SK-MEL-5 (cell line): ENCODE data around the gene EGFR. TPM values are rescaled to one million over a fixed set of nuclear protein-coding genes. Genes with fewer than 3 reads are reported as not detected.

ENCODE experiments used
- DNase-seq: peaks from one replicate; pipeline ENCODE4 v3.0.0-alpha.2; 2016; ENCODE audit warnings: low read depth, low spot score
- in situ Hi-C: cut with HindIII; loops from 2 replicates; pipeline ENCODE4 v1.10.0; 2016; ENCODE audit warnings: low sequenced_read_pairs, high pct_unique_total_duplicates, low pct_unique_long_range_greater_than_20kb
- total RNA-seq: library from RNA; depleted of rRNA; stranded (reverse); fragments of >200 nt; shearing (Covaris generic); gene quantifications from 2 replicates; pipeline ENCODE4 v1.2.3, GENCODE V29; 2014

Gene EGFR
- total RNA-seq, 1 experiment from 2014 or later, result 0.85 TPM

DNA sequence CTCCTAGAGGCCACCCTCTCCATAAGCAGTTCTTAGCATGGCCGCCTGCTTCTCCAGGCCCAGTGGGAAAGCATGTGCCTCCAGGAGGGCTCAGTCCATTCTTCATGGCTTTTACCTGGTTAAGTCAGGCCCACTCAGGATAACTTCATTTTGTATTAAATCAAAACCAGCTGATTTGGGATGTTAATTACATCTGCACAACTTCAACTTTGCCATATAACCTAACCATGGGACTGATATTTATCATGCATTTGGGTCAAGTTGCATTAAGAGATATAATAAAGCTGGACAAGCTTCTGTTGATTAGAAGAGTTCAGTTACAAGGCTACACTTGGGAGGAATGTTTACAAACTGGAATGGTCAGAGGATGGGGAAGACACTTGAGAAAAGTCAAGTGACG, 65.5 kb downstream of the EGFR start:
- DNase-seq, result no peak
- in situ Hi-C loops, result no loop called here

DNA sequence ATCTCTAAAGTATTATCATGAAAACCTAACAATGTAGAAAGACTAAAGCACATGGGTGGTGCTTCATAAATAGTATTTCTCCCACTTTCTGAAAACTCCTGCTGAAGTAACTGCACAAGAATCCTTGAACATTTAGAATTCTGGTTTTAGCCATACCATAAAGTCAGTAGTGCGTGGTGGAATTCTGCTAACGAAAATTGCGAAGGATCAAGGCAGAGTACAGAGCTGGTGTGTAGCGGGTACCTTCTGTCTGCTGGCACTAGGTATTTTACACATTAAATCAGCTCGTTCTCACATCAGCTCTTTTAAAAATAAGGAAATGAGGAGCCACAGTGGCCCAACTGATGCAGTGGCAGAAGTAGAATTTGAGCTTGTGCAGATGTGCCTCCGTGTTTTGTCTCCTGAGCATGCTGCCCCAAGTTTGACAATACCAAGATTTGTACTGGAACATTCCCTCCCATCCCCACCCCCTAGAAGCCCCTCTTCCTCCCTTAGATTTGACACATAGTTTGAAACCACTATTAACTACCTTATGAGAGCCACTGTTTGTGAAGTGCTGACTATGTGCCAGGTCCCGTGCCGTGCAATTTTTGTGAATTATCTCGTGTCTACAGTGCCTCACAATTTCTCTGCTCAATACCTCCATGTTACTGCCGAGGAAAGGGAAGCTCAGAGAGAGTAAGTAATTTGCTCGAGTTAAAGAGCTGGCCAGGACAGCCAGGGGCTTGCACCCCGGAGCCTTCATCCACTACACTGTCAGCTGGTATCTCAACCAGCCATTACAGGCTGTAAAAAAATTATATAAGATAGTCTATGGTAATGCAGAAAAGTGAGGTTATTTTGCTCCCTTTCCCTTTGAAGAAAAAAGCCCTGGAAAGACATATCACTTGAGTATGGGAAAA, 66.9 kb downstream of the EGFR start:
- no peak for DNase-seq
- in situ Hi-C loops, result no loop called here

DNA sequence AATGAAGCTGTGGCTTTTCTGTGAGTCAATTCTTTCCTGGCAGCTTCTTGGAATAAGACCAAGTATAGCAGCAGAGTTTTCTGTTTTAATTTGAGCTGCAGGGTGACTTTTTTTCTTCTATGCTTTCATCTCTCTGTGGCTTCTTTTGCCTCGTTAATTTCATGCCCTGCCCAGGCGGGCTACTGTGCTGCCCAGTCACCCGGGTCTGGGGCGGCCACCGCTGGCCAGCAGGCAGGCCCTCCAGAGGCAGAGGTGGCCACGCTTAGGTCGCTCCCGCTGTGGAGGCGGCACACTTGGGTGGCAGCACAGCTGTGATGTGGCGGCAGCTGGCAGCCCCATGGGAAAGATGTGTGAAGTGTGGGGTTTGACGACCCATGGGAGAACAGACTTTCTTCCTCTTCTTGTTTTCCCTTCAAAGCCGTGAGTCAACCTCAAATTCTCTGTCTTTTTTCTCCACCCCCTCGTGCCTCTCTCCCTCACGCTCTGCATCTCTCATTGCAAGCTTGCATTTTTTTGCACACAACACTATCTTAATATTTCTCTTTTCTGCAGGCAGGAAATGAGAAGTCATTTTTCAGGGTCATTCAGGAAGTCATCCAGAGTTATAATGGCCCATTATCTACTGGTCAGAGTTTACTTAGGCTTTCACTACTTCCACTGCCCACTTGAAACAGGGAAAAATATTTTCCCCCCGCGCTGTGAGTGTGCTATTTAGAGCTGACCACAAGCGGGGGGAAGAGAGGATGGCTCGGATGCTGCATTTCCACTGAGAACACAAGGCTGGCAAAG, 67.8 kb downstream of the EGFR start:
- DNase-seq, result peak; percentile 45
- in situ Hi-C loops, result no loop called here

DNA sequence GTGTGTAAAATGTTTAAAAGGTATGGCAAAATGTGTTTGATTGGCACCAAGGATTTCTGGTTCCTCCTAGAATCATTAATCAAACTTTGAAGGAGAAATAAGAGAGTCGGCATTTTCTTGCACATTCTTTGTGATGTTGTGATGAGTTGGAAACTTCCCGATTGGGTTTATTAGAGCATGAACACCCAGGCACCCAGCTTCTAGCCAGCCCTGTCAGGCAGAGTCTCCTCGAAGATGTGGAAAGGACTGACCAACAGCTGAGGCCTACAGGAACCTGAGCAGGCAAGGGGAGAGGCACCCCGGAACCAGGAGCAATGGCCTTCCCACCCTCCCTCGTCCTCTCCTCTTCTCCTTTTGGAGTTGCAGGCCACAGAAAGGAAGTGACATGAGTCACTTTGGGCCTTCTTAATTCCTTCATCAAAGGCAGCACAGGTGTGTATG, 68.7 kb downstream of the EGFR start:
- DNase-seq, result no peak
- in situ Hi-C loops, result no loop called here

DNA sequence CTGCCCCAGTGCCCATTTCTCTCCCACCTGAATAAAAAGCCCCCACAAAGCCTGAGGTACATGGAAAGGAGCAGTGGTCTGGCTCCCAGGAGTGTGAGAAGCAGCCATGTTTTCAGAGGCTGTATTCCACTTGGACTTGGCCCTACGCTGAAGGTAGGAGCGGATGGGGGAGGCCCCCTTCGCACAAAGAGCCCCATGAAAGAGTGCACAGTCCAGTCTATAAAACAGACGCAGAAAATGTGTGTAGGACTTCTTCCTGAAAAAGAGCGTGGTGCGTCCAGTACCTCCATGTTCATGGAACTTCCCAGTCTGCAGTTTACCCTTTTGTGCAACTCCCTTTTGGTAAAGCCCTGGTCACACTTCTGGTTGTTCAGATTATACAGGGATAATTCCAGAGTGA, 69.3 kb downstream of the EGFR start:
- no peak for DNase-seq
- in situ Hi-C loops, result no loop called here

DNA sequence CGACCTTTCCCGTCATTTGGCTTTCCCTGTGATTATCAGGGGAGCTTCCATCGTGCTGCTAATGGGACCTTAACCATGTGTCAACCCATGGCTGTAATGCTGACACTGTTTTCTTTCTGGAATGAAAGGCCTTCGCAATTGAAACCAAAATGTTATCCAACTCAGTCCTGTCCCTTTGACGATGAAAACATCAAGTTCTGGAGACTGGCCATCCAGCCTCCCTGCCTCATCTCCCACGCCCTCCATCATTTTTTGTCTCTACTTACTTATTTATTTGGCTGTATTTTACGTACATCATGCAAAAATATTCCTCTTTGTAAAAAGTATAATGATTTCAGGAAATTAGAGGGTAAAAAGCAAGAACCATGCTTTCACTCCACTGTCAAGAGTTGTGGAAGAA, 69.8 kb downstream of the EGFR start:
- DNase-seq, result no peak
- in situ Hi-C loops, result no loop called here

DNA sequence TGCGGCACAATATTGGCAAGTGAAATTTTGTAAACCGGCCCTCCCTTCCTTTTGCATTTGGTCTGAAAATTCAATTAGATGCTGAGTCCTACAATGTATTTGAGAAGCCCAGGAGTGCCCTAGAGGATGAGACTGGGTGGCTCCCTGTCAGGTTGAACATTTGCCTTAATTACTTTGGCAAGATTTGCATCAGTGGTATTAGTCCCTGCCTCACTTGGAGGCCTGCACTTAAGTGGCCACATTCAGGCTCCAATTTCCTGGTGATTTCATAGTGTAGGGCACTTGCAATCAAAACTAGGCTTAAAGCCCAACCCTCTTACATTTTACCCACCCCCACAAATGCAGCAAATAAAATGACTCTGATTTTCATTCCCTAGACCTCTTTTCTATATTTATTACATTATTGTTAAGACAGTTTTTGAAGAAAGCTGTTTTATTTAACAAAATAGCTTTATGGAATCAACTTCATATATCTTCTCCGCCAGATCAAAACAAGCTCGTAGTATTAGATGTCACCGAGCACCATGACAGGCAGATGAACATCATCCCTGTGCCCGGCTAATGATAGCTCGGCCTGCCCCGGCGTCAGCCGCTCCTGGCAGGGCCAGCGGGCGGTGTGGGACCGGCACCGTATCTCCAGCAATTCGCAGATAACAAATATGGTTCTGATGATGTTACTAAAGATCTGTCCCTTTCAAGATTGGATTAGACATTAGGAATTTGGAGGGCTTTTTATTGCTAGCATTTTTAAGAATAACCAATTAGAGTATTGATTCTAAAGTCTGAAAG, 73.6 kb downstream of the EGFR start:
- no peak for DNase-seq
- in situ Hi-C loops, result no loop called here

DNA sequence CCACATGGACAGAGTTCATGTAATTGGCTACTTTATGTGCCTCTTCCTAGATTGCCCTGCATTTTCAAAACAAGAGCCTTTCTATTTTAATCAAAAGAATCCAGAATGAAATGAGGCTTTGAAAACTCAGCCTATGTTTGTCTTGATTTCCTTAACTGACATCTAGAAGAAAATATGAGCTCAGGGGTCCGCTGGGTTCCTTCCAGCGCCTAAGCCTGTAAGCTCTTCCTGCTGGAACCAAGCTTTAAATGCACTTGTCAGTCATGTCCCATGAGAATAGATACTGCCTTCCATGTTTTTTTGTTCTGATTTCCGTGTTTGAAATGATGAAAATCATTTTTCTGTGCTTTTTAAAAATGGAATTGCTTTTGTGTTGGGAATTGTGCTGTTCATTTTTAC, 74.2 kb downstream of the EGFR start:
- DNase-seq, result no peak
- in situ Hi-C loops, result no loop called here

DNA sequence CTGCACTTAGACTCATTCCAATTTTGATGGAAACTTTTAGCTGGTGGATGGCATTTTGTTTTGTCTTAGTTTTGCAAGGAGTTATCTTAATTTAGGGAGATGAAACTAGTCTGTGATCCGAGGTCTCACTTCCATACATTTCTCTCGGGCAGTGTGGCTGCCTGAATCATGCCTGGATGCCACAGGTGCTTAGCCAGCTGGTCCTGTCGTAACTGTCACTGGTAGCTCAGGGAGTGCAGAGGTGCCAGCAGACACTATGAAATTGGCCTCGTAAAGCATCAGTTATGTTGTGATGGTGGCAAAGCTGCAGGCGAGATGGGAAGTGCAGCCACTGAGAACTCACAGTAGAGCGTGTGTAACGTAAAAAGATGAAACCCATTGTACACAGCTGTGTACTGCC, 74.9 kb downstream of the EGFR start:
- DNase-seq, result no peak
- in situ Hi-C loops, result no loop called here

DNA sequence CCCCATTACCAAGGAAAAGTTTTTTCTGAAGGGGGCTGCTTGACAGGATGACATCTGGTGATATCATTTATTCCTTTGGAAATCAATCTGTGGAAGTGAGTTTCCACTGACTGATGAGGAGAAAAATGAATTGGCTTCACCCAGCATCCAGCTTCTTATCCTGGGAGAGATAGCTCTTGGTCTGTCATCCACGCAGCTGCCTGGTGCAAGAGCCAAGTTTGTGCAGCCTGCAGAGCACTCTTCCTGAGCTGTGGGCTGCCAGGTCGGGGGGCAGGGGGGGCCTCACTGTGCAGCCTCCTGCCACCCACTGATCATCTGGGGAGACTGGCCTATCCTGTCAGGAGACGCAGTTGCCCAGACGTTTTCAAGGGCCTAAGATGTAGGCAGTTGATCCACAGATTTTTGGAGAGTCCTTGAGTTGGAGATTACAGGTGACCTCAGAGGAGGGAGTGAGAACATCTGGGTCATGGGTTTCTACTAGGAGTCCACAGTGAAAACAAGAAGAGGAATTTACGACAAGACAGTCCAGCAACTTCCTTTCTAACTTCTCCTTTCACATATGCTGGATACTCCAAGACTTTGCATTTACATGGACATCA, 75.4 kb downstream of the EGFR start:
- DNase-seq, result no peak

DNA sequence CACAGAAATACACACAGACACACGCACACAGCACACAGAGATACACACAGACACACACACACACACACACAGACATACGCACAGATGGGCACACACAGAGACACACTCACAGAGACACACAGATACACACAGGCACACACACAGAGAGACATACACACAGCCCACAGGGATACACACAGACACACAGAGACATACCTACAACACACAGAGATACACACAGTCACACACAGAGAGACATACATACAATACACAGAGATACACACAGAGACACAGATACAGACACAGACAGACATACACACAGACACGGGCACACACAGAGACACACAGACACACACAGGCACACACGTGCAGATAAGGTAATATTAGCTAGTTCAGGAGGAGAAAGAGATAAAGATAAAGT, 76.9 kb downstream of the EGFR start:
- in situ Hi-C loops, result no loop called here
- no peak for DNase-seq

More for the DNA sequence above, 75.4 kb downstream of the EGFR start:
- in situ Hi-C loops, result no loop called here

DNA sequence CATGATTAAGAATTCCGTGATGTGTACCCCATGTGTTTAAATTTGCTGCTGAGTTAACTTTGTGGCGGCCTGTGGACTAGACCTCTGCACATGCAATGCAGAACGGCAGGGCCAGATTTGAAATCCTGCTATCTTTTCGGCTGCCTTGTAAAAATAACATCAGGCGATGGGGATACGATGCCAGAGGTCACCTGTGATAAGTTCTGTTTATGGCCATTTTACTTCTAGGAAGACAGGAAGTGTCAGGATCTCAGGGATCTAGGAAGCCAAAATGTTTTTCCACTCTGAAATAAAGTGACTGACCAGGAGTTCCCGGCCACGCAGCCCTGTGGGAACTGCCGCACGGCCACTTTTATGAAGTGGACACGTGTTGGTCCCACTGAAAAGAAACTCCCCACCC, 77.5 kb downstream of the EGFR start:
- in situ Hi-C loops, result no loop called here
- DNase-seq, result no peak

DNA sequence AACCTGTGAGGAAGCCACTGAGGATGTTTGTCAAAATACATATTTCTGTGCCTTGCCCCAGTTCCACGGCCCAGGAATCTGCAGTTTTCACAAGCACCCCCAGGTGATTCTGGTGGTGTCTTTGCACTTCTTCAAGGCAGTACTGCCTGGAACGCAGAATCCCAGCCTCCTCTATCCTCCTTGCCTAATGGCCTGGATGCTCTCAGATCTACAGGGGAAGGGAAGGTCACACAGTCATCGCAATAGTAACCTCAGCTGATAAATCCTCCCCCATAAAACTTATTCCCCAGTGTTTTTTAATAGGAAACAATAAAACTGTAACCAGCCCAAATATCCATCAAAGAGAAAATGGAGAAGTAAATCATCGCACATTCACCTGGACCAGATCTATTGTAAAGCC, 78.3 kb downstream of the EGFR start:
- in situ Hi-C loops, result no loop called here
- DNase-seq, result no peak

DNA sequence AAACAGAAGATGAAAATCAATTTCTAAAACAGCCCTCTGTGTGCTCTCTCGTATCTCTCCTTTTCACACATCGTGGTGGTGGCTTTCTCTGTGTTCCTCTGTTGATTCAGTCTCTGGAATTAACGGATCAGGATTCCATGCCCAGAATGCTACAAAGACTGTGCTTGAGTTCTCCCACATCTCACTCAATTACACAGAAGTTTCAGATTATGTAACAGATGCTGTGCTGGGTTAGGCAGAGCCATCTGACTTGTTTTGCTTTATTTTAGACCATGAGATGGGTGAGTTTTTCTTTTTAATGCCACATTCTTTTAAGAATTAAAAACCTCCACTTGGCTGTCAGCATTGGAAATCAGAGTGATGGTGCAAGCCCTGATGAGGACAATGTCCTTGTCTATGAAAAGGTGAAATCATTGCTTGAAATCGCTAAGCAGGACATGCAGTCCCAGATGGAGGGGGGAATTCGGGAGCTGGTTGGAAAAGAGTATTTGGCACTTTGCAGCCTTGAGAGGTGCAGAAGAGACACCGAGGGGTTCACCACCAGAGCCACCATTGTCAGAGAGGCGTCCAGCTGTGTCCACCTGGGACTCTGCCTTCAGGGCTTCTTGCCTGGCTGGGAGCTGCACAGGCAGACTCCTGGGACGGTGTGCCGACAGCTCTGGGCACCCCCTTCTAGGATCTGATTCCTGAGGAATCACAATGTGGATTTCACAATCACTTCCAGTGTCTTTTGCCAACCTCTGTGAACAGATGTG, 80.4 kb downstream of the EGFR start:
- DNase-seq, result no peak
- in situ Hi-C loops, result no loop called here

DNA sequence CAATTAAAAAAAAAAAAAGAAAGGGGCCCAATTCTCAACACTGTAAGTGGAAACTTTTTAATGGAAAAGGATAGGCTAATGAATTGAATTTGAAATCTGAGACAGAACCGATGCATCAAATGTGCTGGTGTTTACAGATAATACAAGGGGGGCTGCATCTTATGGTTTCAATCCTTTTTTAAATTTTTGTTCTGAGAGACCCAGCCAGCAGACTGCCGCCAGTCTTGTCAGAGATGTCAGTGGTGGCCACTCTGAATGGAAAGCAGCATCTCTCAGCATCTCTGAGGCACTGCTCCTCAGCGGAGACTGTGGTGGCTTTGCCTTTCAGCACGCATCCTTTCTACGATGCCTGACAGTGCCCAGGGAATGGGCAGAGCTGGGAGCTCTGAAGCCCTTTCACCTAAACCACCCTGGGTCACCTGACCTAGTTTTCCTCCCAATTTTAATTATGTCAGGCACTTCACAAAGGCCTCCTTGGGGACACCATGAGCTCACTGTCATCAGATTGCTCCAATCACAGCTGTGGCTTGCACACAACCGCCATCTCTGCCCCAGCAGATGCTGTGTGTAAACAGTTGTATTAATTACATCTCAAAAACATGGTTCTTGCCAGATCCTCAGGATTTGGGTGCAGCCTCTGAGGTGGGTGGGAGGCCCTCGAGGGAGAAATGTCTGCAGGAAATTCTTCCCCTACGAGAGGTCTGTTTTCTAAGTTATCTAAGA, 81.2 kb downstream of the EGFR start:
- DNase-seq, result no peak
- in situ Hi-C loops, result no loop called here

DNA sequence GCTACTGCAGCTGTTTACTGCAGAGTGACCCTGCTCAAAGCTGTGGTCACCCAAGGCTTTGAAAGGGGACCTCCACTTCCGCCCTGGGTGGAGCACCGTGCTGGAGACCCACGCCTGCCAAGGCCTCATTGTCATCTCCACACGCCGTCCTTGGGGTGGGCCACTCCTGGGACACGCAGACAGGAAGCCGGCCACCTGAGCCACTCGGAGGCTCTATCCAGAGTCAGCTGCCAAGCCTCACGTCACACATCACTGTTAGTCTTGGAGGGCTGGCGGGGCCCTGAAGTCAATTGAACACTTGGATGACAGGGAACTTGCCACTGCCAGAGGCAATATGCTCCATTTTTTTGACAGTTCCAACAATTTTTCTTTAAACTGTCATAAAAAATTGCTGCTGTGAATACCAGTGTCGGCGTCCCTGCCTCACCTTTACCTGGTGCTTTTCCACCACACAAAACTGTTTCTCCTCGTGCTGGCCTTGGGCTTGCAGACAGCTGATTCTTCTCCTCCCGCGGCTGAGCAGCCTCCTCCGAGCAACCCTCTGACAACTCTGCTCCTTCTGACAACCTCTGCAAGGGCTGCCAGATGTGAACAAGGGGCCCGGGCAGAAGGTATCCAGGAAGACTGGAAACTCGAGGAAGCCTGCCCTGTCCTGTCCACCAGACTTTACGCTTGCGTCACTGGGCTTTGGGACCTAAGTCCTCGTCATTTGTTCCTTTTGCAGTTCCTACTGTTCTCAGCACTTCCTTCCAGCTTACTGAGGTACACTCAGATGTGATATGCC, 81.9 kb downstream of the EGFR start:
- in situ Hi-C loops, result no loop called here
- DNase-seq, result no peak
